CD14-positive monocyte (primary cell): Measurements from ENCODE around the gene ENTPD7. TPM values are rescaled to one million over a fixed set of nuclear protein-coding genes. Genes with fewer than 3 reads are reported as not detected.

Experiments
- DNase-seq, 3 donors: peaks; one replicate each; pipeline ENCODE4 v3.0.0-alpha.2; 2011 to 2022
- H2AFZ ChIP-seq: 2 replicates; pipeline ENCODE4 v1.6.0; 2012; ENCODE audit warnings: mild to moderate bottlenecking, low read depth, low read length, inconsistent platforms; ENCODE audit not compliant: insufficient read depth, poor library complexity, severe bottlenecking
- H3K27ac ChIP-seq, 2 donors: 1 replicate in 1 of 2; 2 replicates in 1 of 2; pipeline ENCODE4 v1.5.1; 2012 to 2013; ENCODE audit warnings: low read length in 2 of 2, control low read depth in 1 of 2, inconsistent platforms in 1 of 2, low read depth in 1 of 2, mild to moderate bottlenecking in 1 of 2
- H3K27me3 ChIP-seq, 2 donors: one replicate each; pipeline versions ENCODE4 v1.6.0 to v1.6.1; 2011 to 2013; ENCODE audit warnings: low read length in 2 of 2; ENCODE audit not compliant: control insufficient read depth in 2 of 2, insufficient read depth in 2 of 2
- H3K36me3 ChIP-seq, 2 donors: replicated peaks in 1 of 2; 1 replicate in 1 of 2; 2 replicates in 1 of 2; pipeline versions ENCODE4 v1.5.1 to v1.6.1; 2012 to 2013; ENCODE audit warnings: low read length in 2 of 2, control low read depth in 1 of 2, inconsistent platforms in 1 of 2, mild to moderate bottlenecking in 1 of 2; ENCODE audit not compliant: insufficient read depth in 2 of 2, control insufficient read depth in 1 of 2
- H3K4me1 ChIP-seq, 2 donors: 1 replicate in 1 of 2; 2 replicates in 1 of 2; pipeline versions ENCODE4 v1.5.1 to v1.6.1; 2012 to 2013; ENCODE audit warnings: low read length in 2 of 2, control low read depth in 1 of 2, inconsistent platforms in 1 of 2, mild to moderate bottlenecking in 1 of 2, moderate library complexity in 1 of 2; ENCODE audit not compliant: insufficient read depth in 2 of 2, control insufficient read depth in 1 of 2
- H3K4me2 ChIP-seq: replicated peaks from 2 replicates; pipeline ENCODE3; 2012; ENCODE audit warnings: low read length, moderate library complexity, mild to moderate bottlenecking; ENCODE audit not compliant: poor library complexity, severe bottlenecking; ENCODE audit errors: extremely low read depth
- H3K4me3 ChIP-seq, 3 experiments: fragments of 200-600 bp in 1 of 3; sonication (generic) in 1 of 3; replicated peaks in 1 of 3; 1 replicate in 2 of 3; 2 replicates in 1 of 3; pipeline ENCODE4 v1.5.1; 2011 to 2013; ENCODE audit warnings: low read length in 3 of 3, mild to moderate bottlenecking in 3 of 3, control low read depth in 2 of 3, low read depth in 2 of 3, inconsistent platforms in 1 of 3, moderate library complexity in 1 of 3
- H3K79me2 ChIP-seq: 2 replicates; pipeline ENCODE4 v1.6.0; 2012; ENCODE audit warnings: mild to moderate bottlenecking, control low read depth, inconsistent platforms, low read length, moderate library complexity; ENCODE audit not compliant: insufficient read depth
- H3K9ac ChIP-seq: 2 replicates; pipeline ENCODE4 v1.6.0; 2017; ENCODE audit warnings: low read length, mild to moderate bottlenecking; ENCODE audit not compliant: insufficient read depth, poor library complexity, severe bottlenecking
- H3K9me3 ChIP-seq, 2 donors: replicated peaks in 1 of 2; 1 replicate in 1 of 2; 2 replicates in 1 of 2; pipeline versions ENCODE4 v1.5.1 to v1.6.1; 2012 to 2013; ENCODE audit warnings: low read length in 2 of 2, control low read depth in 1 of 2; ENCODE audit not compliant: control insufficient read depth in 1 of 2, insufficient read depth in 1 of 2
- H4K20me1 ChIP-seq: 2 replicates; pipeline ENCODE4 v1.6.0; 2012; ENCODE audit warnings: mild to moderate bottlenecking, low read length, control low read depth, moderate library complexity; ENCODE audit not compliant: insufficient read depth
- H3K27ac Mint-ChIP-seq, 7 donors: one replicate each; pipeline ENCODE4 v1.8.0; 2020; ENCODE audit warnings: mild to moderate bottlenecking in 7 of 7, mixed read lengths in 7 of 7, moderate library complexity in 6 of 7, inconsistent platforms in 2 of 7
- H3K27me3 Mint-ChIP-seq, 3 donors: one replicate each; pipeline ENCODE4 v1.8.0; 2021 to 2022; ENCODE audit warnings: low read depth in 3 of 3, mild to moderate bottlenecking in 3 of 3, mixed read lengths in 3 of 3, moderate library complexity in 3 of 3, inconsistent platforms in 1 of 3
- H3K36me3 Mint-ChIP-seq, 2 donors: one replicate each; pipeline ENCODE4 v1.8.0; 2020; ENCODE audit warnings: mixed read lengths in 2 of 2, inconsistent platforms in 1 of 2, mild to moderate bottlenecking in 1 of 2
- H3K4me1 Mint-ChIP-seq: one replicate; pipeline ENCODE4 v1.8.0; 2020; ENCODE audit warnings: mild to moderate bottlenecking, mixed read lengths
- H3K4me3 Mint-ChIP-seq, 2 donors: one replicate each; pipeline ENCODE4 v1.8.0; 2020; ENCODE audit warnings: mild to moderate bottlenecking in 2 of 2, mixed read lengths in 2 of 2, moderate library complexity in 1 of 2
- H3K9me3 Mint-ChIP-seq, 7 donors: one replicate each; pipeline ENCODE4 v1.8.0; 2020 to 2022; ENCODE audit warnings: mixed read lengths in 7 of 7, mild to moderate bottlenecking in 6 of 7, moderate library complexity in 6 of 7, inconsistent platforms in 2 of 7
- CTCF ChIP-seq: fragments of 200-600 bp; IDR thresholded peaks from one replicate; pipeline ENCODE4 v1.8.0; 2022; ENCODE audit warnings: antibody characterized with exemption, mild to moderate bottlenecking
- WGBS: methylation state at CpG from one replicate; pipeline ENCODE4 v1.1.5; 2013; ENCODE audit warnings: missing lambda C conversion rate; ENCODE audit not compliant: insufficient coverage; 5-methylcytosine and 5-hydroxymethylcytosine counted together
- intact Hi-C, 2 donors: fragments of 100-400 bp; cut with micrococcal nuclease; formaldehyde crosslinking; loops; one replicate each; pipeline versions ENCODE4 v1.15.0 to v1.15.1; 2023
- polyA plus RNA-seq, 3 donors: library from polyadenylated mRNA; depleted of rRNA in 1 of 3; unstranded in 2 of 3; stranded (reverse) in 1 of 3; fragments of 300-500 nt in 2 of 3; fragments of >200 nt in 1 of 3; fragmentation: Illumina TruSeq in 2 of 3; gene quantifications; 1 replicate in 2 of 3; 2 replicates in 1 of 3; pipeline ENCODE4 v1.2.3, GENCODE V29; 2012 to 2021

Gene ENTPD7
- polyA plus RNA-seq, 3 donors = 1.2 to 2.9 (median 2.2) TPM

- 71% methylated on average over 1 of the region's 4 CpGs for WGBS
- no peak overlapping the region for H3K27ac Mint-ChIP-seq
These were observed 7.9 kb downstream of the ENTPD7 start for GRCh38 chr10:99667108-99667751.

DNA sequence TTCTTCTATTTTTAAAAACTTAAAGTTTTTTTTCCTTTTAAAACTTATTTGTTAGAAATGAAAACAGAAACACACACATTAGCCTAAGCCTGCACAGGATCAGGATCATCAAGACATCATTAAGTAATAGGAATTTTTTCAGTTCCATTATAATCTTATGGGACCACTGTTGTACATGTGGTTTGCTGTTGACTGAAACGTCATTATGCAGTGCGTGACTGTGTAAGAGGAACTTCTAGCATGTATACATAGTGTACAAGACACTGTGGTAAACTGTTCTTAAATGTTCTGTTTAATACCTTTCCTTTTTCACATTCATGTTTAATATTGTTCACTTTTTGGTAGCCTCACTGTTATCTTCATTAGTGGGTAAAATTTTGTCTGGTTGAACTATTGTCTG is 12.1 kb downstream of the ENTPD7 start:
- Histone ChIP-seq H3K79me2 (no peaks in the 10 kb centered on the region), H3K4me2 (no peak overlapping the region), H3K4me1 (peaks cover 21 to 27% of the 10 kb centered on the region in 2 donors), H3K27ac (no peak overlapping the region), H2AFZ (no peak overlapping the region), H3K9me3 (no peaks in the 10 kb centered on the region), H4K20me1 (no peaks in the 10 kb centered on the region), H3K27me3 (no peaks in the 10 kb centered on the region), H3K9ac (no peak overlapping the region), H3K4me3 (no peak overlapping the region), H3K36me3 (peaks cover 7 to 14% of the 10 kb centered on the region in 2 donors)
- Mint-ChIP-seq H3K4me3 (no peak overlapping the region), H3K4me1 (peaks cover 28% of the 10 kb centered on the region), H3K9me3 (peaks cover 0 to 3% (median 0%) of the 10 kb centered on the region in 7 donors), H3K27me3 (no peaks in the 10 kb centered on the region), H3K27ac (no peak overlapping the region), H3K36me3 (peaks cover 12 to 17% of the 10 kb centered on the region in 2 donors)
- DNase-seq = peak in 2 of 3 donors; percentile 9 to 41
- no CpG with 5 or more reads among the region's 2 CpGs for WGBS
- no peak for TF ChIP-seq CTCF
- intact Hi-C loops = no loop called here

More at GRCh38 chr10:99667108-99667751, 7.9 kb downstream of the ENTPD7 start:
- Mint-ChIP-seq H3K9me3 (peaks cover 0 to 1% (median 0%) of the 10 kb centered on the region in 7 donors), H3K4me1 (peaks cover 1% of the 10 kb centered on the region), H3K4me3 (no peak overlapping the region), H3K27me3 (no peaks in the 10 kb centered on the region), H3K36me3 (peaks cover 31 to 37% of the 10 kb centered on the region in 2 donors)
- no peak overlapping the region for H3K4me2 ChIP-seq
- intact Hi-C loops = no loop called here
- H3K27ac ChIP-seq = no peak overlapping the region
- H2AFZ ChIP-seq = no peak overlapping the region
- no peaks in the 10 kb centered on the region for H3K4me1 ChIP-seq
- H3K9me3 ChIP-seq = no peaks in the 10 kb centered on the region
- H3K4me3 ChIP-seq = no peak overlapping the region
- peaks cover 7 to 42% of the 10 kb centered on the region in 2 donors for H3K36me3 ChIP-seq
- no peaks in the 10 kb centered on the region for H3K79me2 ChIP-seq
- H3K27me3 ChIP-seq = no peaks in the 10 kb centered on the region
- H3K9ac ChIP-seq = no peak overlapping the region
- no peaks in the 10 kb centered on the region for H4K20me1 ChIP-seq
- no peak for TF ChIP-seq CTCF
- DNase-seq = no peak
